ENCODE measurements around the gene SPATA22.
"Not testable (repeated sequence)": the region's sequence is repeated elsewhere in the genome, so short reads cannot be mapped to it uniquely, and the experiment has no call there.

SPATA22 gene

GRCh38 chr17:3469529-3469928 lies 2.1 kb downstream of the SPATA22 start:
- TF ChIP-seq, protein P1, sequence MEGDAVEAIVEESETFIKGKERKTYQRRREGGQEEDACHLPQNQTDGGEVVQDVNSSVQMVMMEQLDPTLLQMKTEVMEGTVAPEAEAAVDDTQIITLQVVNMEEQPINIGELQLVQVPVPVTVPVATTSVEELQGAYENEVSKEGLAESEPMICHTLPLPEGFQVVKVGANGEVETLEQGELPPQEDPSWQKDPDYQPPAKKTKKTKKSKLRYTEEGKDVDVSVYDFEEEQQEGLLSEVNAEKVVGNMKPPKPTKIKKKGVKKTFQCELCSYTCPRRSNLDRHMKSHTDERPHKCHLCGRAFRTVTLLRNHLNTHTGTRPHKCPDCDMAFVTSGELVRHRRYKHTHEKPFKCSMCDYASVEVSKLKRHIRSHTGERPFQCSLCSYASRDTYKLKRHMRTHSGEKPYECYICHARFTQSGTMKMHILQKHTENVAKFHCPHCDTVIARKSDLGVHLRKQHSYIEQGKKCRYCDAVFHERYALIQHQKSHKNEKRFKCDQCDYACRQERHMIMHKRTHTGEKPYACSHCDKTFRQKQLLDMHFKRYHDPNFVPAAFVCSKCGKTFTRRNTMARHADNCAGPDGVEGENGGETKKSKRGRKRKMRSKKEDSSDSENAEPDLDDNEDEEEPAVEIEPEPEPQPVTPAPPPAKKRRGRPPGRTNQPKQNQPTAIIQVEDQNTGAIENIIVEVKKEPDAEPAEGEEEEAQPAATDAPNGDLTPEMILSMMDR (IDR thresholded peaks at IDR 0.05) = no peak

GRCh38 chr17:3466355-3466754 lies 5.3 kb downstream of the SPATA22 start:
- H3K79me2 ChIP-seq; H3K9me3 ChIP-seq (ENCODE audit: control insufficient read depth, low read length); H3K4me1 ChIP-seq; H3K9ac ChIP-seq; H3K4me2 ChIP-seq (ENCODE audit: low read length); H3K36me3 ChIP-seq (ENCODE audit: control insufficient read depth, insufficient read depth, low read length); H3K4me3 ChIP-seq (ENCODE audit: low read depth, low read length); H3K27me3 ChIP-seq (ENCODE audit: control insufficient read depth, insufficient read depth, low read length); H2AFZ ChIP-seq; H3K27ac ChIP-seq: not testable (repeated sequence)

More at GRCh38 chr17:3469529-3469928, 2.1 kb downstream of the SPATA22 start:
- Histone ChIP-seq H3K27me3 (ENCODE audit: control insufficient read depth, insufficient read depth, low read length) (no peaks in the 10 kb centered on the region), H3K4me3 (ENCODE audit: low read depth, low read length) (no peak overlapping the region), H3K9ac (no peak overlapping the region), H3K4me2 (ENCODE audit: low read length) (no peak overlapping the region), H3K79me2 (no peaks in the 10 kb centered on the region), H3K27ac (no peak overlapping the region), H3K36me3 (ENCODE audit: control insufficient read depth, insufficient read depth, low read length) (no peaks in the 10 kb centered on the region), H3K4me1 (peaks cover 7% of the 10 kb centered on the region), H3K9me3 (ENCODE audit: control insufficient read depth, low read length) (no peaks in the 10 kb centered on the region), H2AFZ (no peak overlapping the region)

DNA sequence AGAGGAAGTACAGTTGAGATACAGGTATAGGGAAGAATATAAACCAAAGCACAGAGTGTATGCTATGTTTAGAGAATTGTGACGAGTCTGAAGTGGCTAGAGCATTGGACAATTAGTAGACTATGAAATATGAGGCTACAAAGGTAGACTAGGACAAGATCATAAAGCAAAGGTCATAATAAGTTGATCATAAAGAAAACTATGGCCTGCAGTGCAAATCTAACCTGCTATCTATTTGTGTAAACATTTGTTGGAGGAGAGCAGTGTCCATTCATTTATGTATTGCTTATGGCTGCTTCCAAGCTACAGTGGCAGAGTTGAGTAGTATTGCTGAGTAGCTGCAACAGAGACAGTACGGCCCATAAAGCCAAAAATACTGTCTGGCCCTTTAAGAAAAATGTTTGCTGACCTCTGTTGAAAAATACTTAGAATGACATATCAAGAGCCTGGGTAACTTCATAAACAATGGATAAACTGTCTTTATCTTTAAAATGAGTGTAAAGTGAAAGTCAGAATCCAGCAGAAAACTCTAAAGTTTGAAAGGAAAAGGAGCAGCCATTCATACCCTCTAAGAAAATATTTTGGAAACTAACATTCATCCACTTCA lies 23.5 kb downstream of the SPATA22 start:
- Histone ChIP-seq H3K27ac (no peak overlapping the region), H3K36me3 (ENCODE audit: control insufficient read depth, insufficient read depth, low read length) (no peaks in the 10 kb centered on the region), H3K4me2 (ENCODE audit: low read length) (no peak overlapping the region), H2AFZ (no peak overlapping the region), H3K4me3 (ENCODE audit: low read depth, low read length) (no peak overlapping the region), H3K79me2 (no peaks in the 10 kb centered on the region), H3K9me3 (ENCODE audit: control insufficient read depth, low read length) (no peaks in the 10 kb centered on the region), H3K4me1 (no peaks in the 10 kb centered on the region), H3K27me3 (ENCODE audit: control insufficient read depth, insufficient read depth, low read length) (no peaks in the 10 kb centered on the region), H3K9ac (no peak overlapping the region)
- TF ChIP-seq, protein P1 (IDR thresholded peaks at IDR 0.05) = no peak

DNA sequence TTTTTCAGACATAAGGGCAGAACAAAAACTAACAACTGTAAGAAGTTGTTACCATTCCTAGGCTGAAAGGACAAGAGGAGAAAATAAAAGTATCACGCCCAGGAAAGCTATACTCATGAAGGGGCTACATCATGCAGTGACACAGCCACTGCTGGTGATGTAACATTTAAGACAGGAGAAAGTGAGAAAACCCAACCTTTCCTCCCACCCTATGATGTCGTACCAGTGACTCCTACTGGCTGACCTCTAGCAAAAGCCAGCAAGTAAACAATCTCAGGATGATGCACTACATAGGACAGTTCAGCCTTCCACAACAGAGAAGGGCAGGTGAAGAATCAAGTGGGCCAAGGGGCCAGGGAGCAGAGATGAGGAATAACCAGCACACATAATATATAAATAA lies 24.0 kb downstream of the SPATA22 start:
- no peak overlapping the region for H3K4me2 ChIP-seq (ENCODE audit: low read length)
- TF ChIP-seq, protein P1 (IDR thresholded peaks at IDR 0.05) = no peak
- H3K9me3 ChIP-seq (ENCODE audit: control insufficient read depth, low read length) = no peaks in the 10 kb centered on the region
- no peak overlapping the region for H3K9ac ChIP-seq
- H2AFZ ChIP-seq = no peak overlapping the region
- H3K79me2 ChIP-seq = no peaks in the 10 kb centered on the region
- H3K4me3 ChIP-seq (ENCODE audit: low read depth, low read length) = no peak overlapping the region
- no peak overlapping the region for H3K27ac ChIP-seq
- H3K27me3 ChIP-seq (ENCODE audit: control insufficient read depth, insufficient read depth, low read length) = no peaks in the 10 kb centered on the region
- no peaks in the 10 kb centered on the region for H3K4me1 ChIP-seq
- no peaks in the 10 kb centered on the region for H3K36me3 ChIP-seq (ENCODE audit: control insufficient read depth, insufficient read depth, low read length)

- Histone ChIP-seq H3K27ac (no peak overlapping the region), H3K9ac (no peak overlapping the region), H3K36me3 (ENCODE audit: control insufficient read depth, insufficient read depth, low read length) (no peaks in the 10 kb centered on the region), H3K4me3 (ENCODE audit: low read depth, low read length) (no peak overlapping the region), H3K79me2 (no peaks in the 10 kb centered on the region), H3K27me3 (ENCODE audit: control insufficient read depth, insufficient read depth, low read length) (no peaks in the 10 kb centered on the region), H2AFZ (no peak overlapping the region), H3K4me2 (ENCODE audit: low read length) (no peak overlapping the region), H3K4me1 (no peaks in the 10 kb centered on the region), H3K9me3 (ENCODE audit: control insufficient read depth, low read length) (no peaks in the 10 kb centered on the region)
- TF ChIP-seq, protein P1 (IDR thresholded peaks at IDR 0.05) = no peak
Observed at GRCh38 chr17:3440451-3440850, 31.2 kb downstream of the SPATA22 start.
